ENCODE data around the gene MCIDAS.

MCIDAS gene

GRCh38 chr5:55172051-55172899, 54.8 kb downstream of the MCIDAS start:
- POLR2A ChIA-PET: no interaction called here
- CTCF ChIA-PET: interaction anchor here (0.7 to 4.0 kb wide), 13 partner anchors 11 to 1028 kb away, joined by 3 to 19 read pairs (median 4); partner anchors contain the start of gene GPX8
- peak; percentile 82 for DNase-seq (ENCODE audit: extremely low spot score)
- peak; percentile 80 for TF ChIP-seq CTCF (IDR thresholded peaks at IDR 0.05; ENCODE audit: control extremely low read depth, extremely low read depth, low read depth, missing control alignments)

- no peak for DNase-seq (ENCODE audit: extremely low spot score)
- ChIA-PET CTCF (interaction anchor here (0.9 to 4.0 kb wide), 10 partner anchors 10 to 520 kb away, joined by 3 to 19 read pairs (median 4); partner anchors contain the start of gene GPX8), POLR2A (no interaction called here)
- no peak for TF ChIP-seq CTCF (IDR thresholded peaks at IDR 0.05; ENCODE audit: control extremely low read depth, extremely low read depth, low read depth, missing control alignments)
These were observed 55.6 kb downstream of the MCIDAS start for GRCh38 chr5:55171471-55171870.

Measured in GM10248 (cell line).